Stimulated activated naive B cell treated with anti-CD40 and anti-IgM and Interleukin-4, amounts not matched to agents 10 μg/mL and 1 μg/mL and 100 μg/mL, for 72 hours (primary cell): ENCODE data around the gene HOXA4.

Experiments
- ATAC-seq, 2 donors: fragments of 150-1000 bp; cut with Tn5 transposase; replicated peaks; 2 replicates each; pipeline ENCODE4 v1.10.0; 2021; ENCODE audit warnings: moderate library complexity in 1 of 2
- DNase-seq: peaks from one replicate; pipeline ENCODE4 v3.0.0; 2021
- H3K27ac Mint-ChIP-seq: one replicate; pipeline ENCODE4 v1.8.0; 2022; ENCODE audit warnings: mild to moderate bottlenecking, mixed read lengths
- H3K27me3 Mint-ChIP-seq, 2 donors: one replicate each; pipeline ENCODE4 v1.8.0; 2022; ENCODE audit warnings: mixed read lengths in 2 of 2
- H3K36me3 Mint-ChIP-seq, 2 donors: one replicate each; pipeline ENCODE4 v1.8.0; 2022; ENCODE audit warnings: mixed read lengths in 2 of 2, mild to moderate bottlenecking in 1 of 2
- H3K4me1 Mint-ChIP-seq, 2 donors: one replicate each; pipeline ENCODE4 v1.8.0; 2022; ENCODE audit warnings: mixed read lengths in 2 of 2, mild to moderate bottlenecking in 1 of 2
- H3K4me3 Mint-ChIP-seq, 2 donors: one replicate each; pipeline ENCODE4 v1.8.0; 2022; ENCODE audit warnings: mild to moderate bottlenecking in 2 of 2, mixed read lengths in 2 of 2, moderate library complexity in 1 of 2
- H3K9me3 Mint-ChIP-seq, 2 donors: one replicate each; pipeline ENCODE4 v1.8.0; 2022; ENCODE audit warnings: mixed read lengths in 2 of 2, mild to moderate bottlenecking in 1 of 2

The HOXA4 gene

GRCh38 chr7:27102581-27103442 is 27.7 kb downstream of the HOXA4 start, which contains the start of gene HOXA2:
Gene HOXA2, minus strand, starts transcription at chr7:27102683. Its CDS starts 183 bp downstream, at chr7:27102500.
- H3K27me3 Mint-ChIP-seq, result peaks cover 74 to 86% of the 10 kb centered on the region in 2 donors
- H3K4me1 Mint-ChIP-seq, result peaks cover 22 to 46% of the 10 kb centered on the region in 2 donors
- DNase-seq, result no peak
- peaks cover 10 to 31% of the 10 kb centered on the region in 2 donors for H3K36me3 Mint-ChIP-seq
- ATAC-seq, result no peak
- H3K4me3 Mint-ChIP-seq, result peak within 1 kb of the TSS; percentile 66 to 75
- H3K27ac Mint-ChIP-seq, result no peak within 1 kb of the TSS
- H3K9me3 Mint-ChIP-seq, result no peaks in the 10 kb centered on the region

DNA sequence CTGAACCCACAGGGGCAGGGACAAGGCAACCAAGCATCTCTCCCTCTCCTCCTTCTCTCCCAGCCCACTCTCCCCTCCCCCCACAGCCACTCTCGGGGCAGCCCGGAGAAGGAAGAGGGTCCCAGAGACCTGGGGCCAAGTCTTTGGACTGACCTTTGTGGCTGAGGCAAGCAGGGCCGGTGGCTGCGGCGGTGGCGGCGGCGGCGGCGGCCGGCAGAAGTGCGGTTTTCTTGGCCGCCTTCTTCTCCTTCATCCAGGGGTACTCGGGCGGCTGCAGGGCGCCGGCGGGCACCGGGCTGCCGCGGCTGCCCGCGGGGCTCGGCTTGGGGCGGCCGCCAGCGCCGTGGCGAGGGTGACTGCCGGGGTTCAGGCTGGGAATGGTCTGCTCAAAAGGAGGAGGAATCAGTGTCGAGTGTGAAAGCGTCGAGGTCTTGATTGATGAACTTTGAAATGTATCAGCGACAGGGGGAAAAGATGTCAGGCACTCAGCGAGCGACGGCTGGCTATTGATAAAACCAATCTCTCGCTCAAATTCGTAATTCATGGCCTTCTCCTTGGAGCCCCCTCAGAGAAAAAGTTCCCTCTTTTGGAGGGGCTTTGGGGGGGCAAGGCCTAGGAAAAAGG is 28.5 kb downstream of the HOXA4 start:
- peaks cover 75 to 88% of the 10 kb centered on the region in 2 donors for H3K27me3 Mint-ChIP-seq
- no peak overlapping the region for H3K27ac Mint-ChIP-seq
- peak overlapping the region; percentile 66 to 75 for H3K4me3 Mint-ChIP-seq
- H3K4me1 Mint-ChIP-seq, result peaks cover 27 to 53% of the 10 kb centered on the region in 2 donors
- H3K36me3 Mint-ChIP-seq, result peaks cover 10 to 34% of the 10 kb centered on the region in 2 donors
- H3K9me3 Mint-ChIP-seq, result no peaks in the 10 kb centered on the region
- no peak for ATAC-seq
- DNase-seq, result no peak

DNA sequence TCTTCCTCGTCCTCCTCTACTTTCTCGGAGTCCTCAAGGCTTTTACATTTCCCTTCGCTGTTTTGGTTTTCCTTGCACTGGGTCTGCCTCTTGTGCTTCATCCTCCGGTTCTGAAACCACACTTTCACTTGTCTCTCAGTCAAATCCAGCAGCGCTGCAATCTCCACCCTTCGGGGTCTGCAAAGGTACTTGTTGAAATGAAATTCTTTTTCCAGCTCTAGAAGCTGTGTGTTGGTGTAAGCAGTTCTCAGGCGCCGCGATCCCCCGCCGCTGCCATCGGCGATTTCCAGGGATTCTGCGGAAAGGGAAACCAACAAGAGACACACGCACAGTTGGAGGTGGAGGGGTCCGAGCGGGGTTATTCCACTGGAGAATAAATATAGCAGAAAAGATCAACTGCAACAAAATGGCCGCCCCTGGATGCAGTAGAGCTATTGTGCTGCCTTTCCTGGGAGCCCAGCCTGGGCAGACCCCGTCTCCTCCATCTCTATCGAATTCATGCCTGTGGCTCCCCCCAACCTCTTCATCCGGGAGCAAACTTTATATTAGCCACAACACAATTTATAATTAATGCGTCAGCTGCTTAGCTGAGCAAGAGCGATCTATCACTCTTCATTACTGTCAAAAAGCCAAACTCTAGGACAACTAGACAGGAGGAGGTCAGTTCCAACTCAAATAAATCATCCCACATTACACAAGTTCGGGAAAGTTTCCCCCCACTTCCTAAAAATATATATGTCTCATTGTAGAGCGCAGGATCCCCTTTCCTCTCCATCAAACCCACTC is 29.2 kb downstream of the HOXA4 start:
- Mint-ChIP-seq H3K27me3 (peaks cover 77 to 91% of the 10 kb centered on the region in 2 donors), H3K4me1 (peaks cover 29 to 57% of the 10 kb centered on the region in 2 donors), H3K4me3 (no peak overlapping the region), H3K36me3 (peaks cover 10 to 35% of the 10 kb centered on the region in 2 donors), H3K27ac (no peak overlapping the region), H3K9me3 (no peaks in the 10 kb centered on the region)
- ATAC-seq (no peak), DNase-seq (no peak)

- Mint-ChIP-seq H3K27me3 (peaks cover 77 to 89% of the 10 kb centered on the region in 2 donors), H3K36me3 (peaks cover 12 to 35% of the 10 kb centered on the region in 2 donors), H3K27ac (no peak overlapping the region), H3K4me1 (peaks cover 30 to 61% of the 10 kb centered on the region in 2 donors), H3K9me3 (no peaks in the 10 kb centered on the region), H3K4me3 (no peak overlapping the region)
- no peak for DNase-seq
- no peak for ATAC-seq
Observed at GRCh38 chr7:27100694-27101170, 29.8 kb downstream of the HOXA4 start.

DNA sequence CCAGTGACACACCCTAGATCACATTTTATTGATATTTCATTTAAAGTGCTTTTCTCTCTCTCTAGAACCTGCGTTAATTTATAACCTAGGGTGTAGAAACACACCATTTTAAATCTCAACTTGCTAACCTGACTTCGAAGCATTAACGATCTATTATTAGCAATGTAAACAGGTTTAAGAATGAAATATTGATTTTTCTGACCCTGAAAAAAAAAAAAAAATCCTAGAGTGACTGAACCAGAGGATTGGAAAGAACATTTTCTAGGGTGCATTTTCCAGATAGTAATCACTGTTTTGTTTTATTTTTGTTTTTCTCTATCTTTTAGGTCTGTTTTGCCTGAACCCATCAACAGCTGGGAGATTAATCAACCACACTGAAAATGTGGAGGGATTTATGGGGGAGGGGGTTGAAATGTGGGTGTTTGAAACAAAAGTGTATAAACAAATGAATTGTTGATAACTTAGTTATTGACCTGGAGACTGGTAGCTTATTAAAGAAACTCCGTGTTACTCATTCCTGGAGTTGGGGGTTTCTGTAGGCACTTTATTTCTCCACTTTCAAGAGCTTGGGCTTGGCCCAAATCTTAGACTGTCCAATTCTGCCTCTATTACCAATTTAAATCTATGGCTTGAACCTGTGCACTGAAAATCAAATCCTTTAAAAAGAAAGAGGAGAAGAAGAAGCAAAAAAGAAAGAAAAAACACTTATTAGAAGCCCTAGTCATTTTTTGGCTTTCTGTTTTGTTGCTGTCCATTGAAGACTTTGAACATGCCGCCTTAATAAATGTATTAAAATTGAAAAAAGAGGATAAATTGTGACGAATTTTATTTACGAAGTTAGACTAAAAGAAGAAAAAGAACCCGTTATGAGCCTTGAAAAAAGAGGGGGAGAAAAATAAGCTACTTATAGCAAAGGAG is 30.8 kb downstream of the HOXA4 start:
- ATAC-seq (no peak), DNase-seq (no peak)
- Mint-ChIP-seq H3K9me3 (no peaks in the 10 kb centered on the region), H3K27me3 (peaks cover 81 to 93% of the 10 kb centered on the region in 2 donors), H3K27ac (no peak overlapping the region), H3K4me1 (peaks cover 37 to 72% of the 10 kb centered on the region in 2 donors), H3K4me3 (no peak overlapping the region), H3K36me3 (peaks cover 12 to 35% of the 10 kb centered on the region in 2 donors)

GRCh38 chr7:27098578-27099451 is 31.7 kb downstream of the HOXA4 start:
- H3K36me3 Mint-ChIP-seq, result peaks cover 10 to 35% of the 10 kb centered on the region in 2 donors
- H3K4me3 Mint-ChIP-seq, result peak overlapping the region; percentile 51 to 61
- no peak for DNase-seq
- no peaks in the 10 kb centered on the region for H3K9me3 Mint-ChIP-seq
- peaks cover 38 to 71% of the 10 kb centered on the region in 2 donors for H3K4me1 Mint-ChIP-seq
- no peak for ATAC-seq
- H3K27ac Mint-ChIP-seq, result peak overlapping the region; percentile 72
- H3K27me3 Mint-ChIP-seq, result peaks cover 83 to 95% of the 10 kb centered on the region in 2 donors

DNA sequence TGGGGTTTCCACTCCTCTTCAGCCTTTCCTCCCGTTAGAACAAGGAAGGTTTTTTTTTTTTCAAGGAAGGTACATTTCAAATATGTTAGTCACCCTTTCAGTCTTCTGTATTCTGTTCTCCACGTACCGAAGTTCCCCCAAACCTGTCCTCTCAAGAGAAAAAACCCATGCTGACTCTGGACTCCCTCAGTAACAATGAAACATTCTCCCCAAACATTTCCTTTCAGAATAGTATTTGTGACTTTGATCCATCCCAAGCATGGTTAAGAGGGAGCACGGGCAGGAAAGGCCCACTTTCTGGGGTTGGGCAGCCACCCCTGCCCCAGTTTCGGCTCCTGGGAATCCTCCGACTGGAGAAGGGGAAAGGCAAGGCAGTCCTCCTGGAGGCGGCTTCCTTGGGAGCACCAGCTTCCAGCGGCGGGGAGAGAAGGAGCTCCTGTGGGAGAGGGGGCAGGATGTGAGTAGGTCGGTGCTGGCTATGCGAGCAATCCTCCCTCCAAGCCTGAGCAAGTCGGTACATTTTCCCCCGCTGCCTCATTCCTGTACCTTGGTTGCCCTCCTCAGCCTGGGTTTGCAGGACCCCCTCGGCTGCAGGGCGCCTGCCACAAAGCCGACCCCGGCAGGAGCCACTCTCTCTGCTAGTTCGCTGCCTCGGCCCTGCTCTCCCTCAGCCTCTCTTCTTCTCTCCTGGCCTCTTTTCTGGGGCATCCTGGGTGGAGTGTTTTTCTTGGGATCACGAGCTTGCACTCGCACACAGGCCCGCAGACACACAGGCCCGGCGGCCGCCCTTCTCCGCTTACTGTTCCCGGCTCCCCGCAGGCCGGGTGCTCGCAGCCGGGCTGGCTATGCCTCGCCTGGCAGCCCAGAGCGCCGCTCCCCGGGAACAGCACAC is 32.6 kb downstream of the HOXA4 start:
- DNase-seq, result no peak
- Mint-ChIP-seq H3K4me1 (peaks cover 36 to 62% of the 10 kb centered on the region in 2 donors), H3K4me3 (peak overlapping the region; percentile 88 to 90), H3K27me3 (peaks cover 80 to 93% of the 10 kb centered on the region in 2 donors), H3K36me3 (peaks cover 10 to 33% of the 10 kb centered on the region in 2 donors), H3K9me3 (no peaks in the 10 kb centered on the region), H3K27ac (peak overlapping the region; percentile 70)
- ATAC-seq, result no peak

DNA sequence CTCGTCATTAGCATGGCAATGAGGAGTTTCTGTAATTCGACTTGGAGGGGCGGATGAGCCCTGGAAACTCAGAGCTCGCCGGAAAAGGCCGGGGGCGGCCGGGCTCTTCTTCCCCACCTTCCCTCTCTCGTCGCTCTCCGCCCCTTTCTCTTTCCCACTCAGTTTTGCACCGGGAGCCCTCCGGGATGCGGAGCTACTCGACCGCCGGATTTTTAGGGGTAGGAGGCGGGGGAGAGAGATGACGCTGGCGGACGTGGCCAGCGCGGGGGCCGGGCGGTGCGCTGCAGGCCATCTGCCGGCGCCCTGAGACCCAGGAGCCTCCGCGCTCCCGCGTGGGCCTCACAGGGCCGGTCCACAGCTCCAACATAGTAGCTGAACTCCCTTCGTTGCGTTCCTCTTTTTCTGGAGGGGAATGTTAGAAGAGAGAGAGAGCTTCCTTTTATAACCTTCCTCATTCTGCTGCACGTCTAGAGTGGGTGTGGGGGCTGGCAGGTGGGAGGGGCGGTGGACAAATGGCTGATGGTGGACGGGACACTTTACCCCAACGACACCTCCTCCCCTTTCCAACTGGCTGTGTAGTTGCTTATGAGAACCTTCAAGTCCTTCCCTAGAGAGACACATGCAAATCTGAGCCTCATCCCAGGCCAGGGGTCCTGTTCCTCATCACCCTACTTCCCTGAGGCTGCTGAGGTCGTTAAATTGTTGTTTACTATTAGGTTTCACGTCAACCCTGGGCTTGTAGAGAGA is 33.6 kb downstream of the HOXA4 start:
- Mint-ChIP-seq H3K4me3 (peak overlapping the region; percentile 88 to 90), H3K27me3 (peaks cover 78 to 92% of the 10 kb centered on the region in 2 donors), H3K36me3 (peaks cover 10 to 30% of the 10 kb centered on the region in 2 donors), H3K4me1 (peaks cover 31 to 54% of the 10 kb centered on the region in 2 donors), H3K27ac (peak overlapping the region; percentile 91), H3K9me3 (no peaks in the 10 kb centered on the region)
- ATAC-seq (no peak), DNase-seq (no peak)

GRCh38 chr7:27095897-27096767 is 34.4 kb downstream of the HOXA4 start, which contains the start of gene HOXA1:
Gene HOXA1, minus strand, starts transcription at chr7:27096000. Its CDS starts 88 bp downstream, at chr7:27095912.
- Mint-ChIP-seq H3K9me3 (no peaks in the 10 kb centered on the region), H3K4me3 (peak within 1 kb of the TSS; percentile 88 to 90), H3K4me1 (peaks cover 31 to 50% of the 10 kb centered on the region in 2 donors), H3K27ac (peak within 1 kb of the TSS; percentile 91), H3K36me3 (peaks cover 5 to 22% of the 10 kb centered on the region in 2 donors), H3K27me3 (peaks cover 75 to 92% of the 10 kb centered on the region in 2 donors)
- DNase-seq (peak; percentile 82), ATAC-seq (peak; percentile 84 to 87)

DNA sequence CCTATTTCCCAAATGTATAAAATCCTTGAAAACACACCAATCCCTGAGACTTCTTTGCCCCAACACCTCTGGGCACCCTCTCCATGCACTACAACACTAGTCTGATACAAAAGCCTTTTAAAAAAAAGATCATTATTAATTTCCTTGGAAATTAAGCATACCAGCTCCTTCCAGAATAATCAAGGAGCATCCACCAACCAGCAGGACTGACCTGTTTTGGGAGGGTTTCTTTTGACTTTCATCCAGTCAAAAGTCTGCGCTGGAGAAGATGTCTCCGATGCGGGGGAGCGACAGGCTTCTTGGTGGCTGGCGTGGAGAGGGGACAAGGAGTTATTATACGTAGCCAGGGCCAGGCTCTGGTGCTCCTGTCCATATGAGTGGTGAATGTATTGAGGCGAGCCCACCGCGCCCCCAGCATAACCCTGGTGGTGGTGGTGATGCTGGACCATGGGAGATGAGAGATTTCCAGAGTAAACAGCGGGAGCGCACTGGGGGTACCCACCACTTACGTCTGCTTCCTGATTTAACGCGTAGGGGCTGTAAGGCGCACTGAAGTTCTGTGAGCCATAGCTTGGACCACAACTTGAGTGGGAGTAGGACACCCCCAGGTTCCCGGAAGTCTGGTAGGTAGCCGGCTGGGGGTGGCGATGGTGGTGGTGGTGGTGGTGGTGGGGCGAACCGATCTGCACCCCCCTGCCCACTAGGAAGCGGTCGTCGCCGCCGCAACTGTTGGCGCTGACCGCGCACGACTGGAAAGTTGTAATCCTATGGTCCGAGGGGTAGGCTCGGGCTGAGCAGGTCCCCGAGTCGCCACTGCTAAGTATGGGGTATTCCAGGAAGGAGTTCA is 35.3 kb downstream of the HOXA4 start:
- peak; percentile 35 to 37 for ATAC-seq
- H3K27me3 Mint-ChIP-seq, result peaks cover 75 to 92% of the 10 kb centered on the region in 2 donors
- H3K4me3 Mint-ChIP-seq, result peak overlapping the region; percentile 88 to 90
- H3K27ac Mint-ChIP-seq, result peak overlapping the region; percentile 91
- no peaks in the 10 kb centered on the region for H3K9me3 Mint-ChIP-seq
- H3K4me1 Mint-ChIP-seq, result peaks cover 31 to 50% of the 10 kb centered on the region in 2 donors
- no peak for DNase-seq
- peaks cover 5 to 15% of the 10 kb centered on the region in 2 donors for H3K36me3 Mint-ChIP-seq
